Astrocyte (in vitro differentiated cells and primary cell): Measurements from ENCODE around the gene ACIN1. TPM values are rescaled to one million over a fixed set of nuclear protein-coding genes. Genes with fewer than 3 reads are reported as not detected.

Source experiments
- DNase-seq: peaks from one replicate; pipeline ENCODE4 v3.0.0-alpha.2; 2010; ENCODE audit warnings: low read depth
- FAIRE-seq: peaks from 2 replicates; lab custom pipeline; 2011; peaks lifted over from hg19 to GRCh38; lab: Jason Lieb, UNC
- H2AFZ ChIP-seq: 2 replicates; pipeline ENCODE4 v1.6.0; 2012; ENCODE audit warnings: low read depth, low read length, inconsistent platforms
- H3K27ac ChIP-seq: 2 replicates; pipeline ENCODE4 v1.5.1; 2011; ENCODE audit warnings: low read depth, low read length, inconsistent platforms
- H3K27me3 ChIP-seq: 2 replicates; pipeline ENCODE4 v1.6.0; 2011; ENCODE audit warnings: low read length, inconsistent platforms; ENCODE audit not compliant: insufficient read depth
- H3K36me3 ChIP-seq: 2 replicates; pipeline ENCODE4 v1.5.1; 2011; ENCODE audit warnings: low read length, inconsistent platforms; ENCODE audit not compliant: insufficient read depth
- H3K4me1 ChIP-seq: 2 replicates; pipeline ENCODE4 v1.5.1; 2011; ENCODE audit warnings: low read length, inconsistent platforms; ENCODE audit not compliant: insufficient read depth
- H3K4me2 ChIP-seq: 2 replicates; pipeline ENCODE4 v1.6.0; 2012; ENCODE audit warnings: low read length, inconsistent platforms
- H3K4me3 ChIP-seq: 2 replicates; pipeline ENCODE4 v1.5.1; 2011; ENCODE audit warnings: low read depth, mild to moderate bottlenecking, low read length, inconsistent platforms; ENCODE audit not compliant: insufficient read depth
- H3K79me2 ChIP-seq: 2 replicates; pipeline ENCODE4 v1.6.0; 2012; ENCODE audit warnings: mild to moderate bottlenecking, low read length, inconsistent platforms; ENCODE audit not compliant: insufficient read depth
- H3K9ac ChIP-seq: 2 replicates; pipeline ENCODE4 v1.6.0; 2012; ENCODE audit warnings: mild to moderate bottlenecking, low read length, inconsistent platforms
- H3K9me3 ChIP-seq: 2 replicates; pipeline ENCODE4 v1.5.1; 2012; ENCODE audit warnings: low read depth, mild to moderate bottlenecking, low read length, inconsistent platforms; ENCODE audit not compliant: insufficient read depth
- H4K20me1 ChIP-seq: 2 replicates; pipeline ENCODE4 v1.6.0; 2012; ENCODE audit warnings: low read length, inconsistent platforms; ENCODE audit not compliant: insufficient read depth
- H3K27ac Mint-ChIP-seq: one replicate; pipeline ENCODE4 v1.8.0; 2021; ENCODE audit warnings: mild to moderate bottlenecking, mixed read lengths; ENCODE audit not compliant: unreplicated experiment
- H3K27me3 Mint-ChIP-seq: one replicate; pipeline ENCODE4 v1.8.0; 2021; ENCODE audit warnings: low read depth, mixed read lengths; ENCODE audit not compliant: unreplicated experiment
- H3K36me3 Mint-ChIP-seq: one replicate; pipeline ENCODE4 v1.8.0; 2021; ENCODE audit warnings: low read depth, mixed read lengths; ENCODE audit not compliant: unreplicated experiment
- H3K4me1 Mint-ChIP-seq: one replicate; pipeline ENCODE4 v1.8.0; 2021; ENCODE audit warnings: low read depth, mixed read lengths; ENCODE audit not compliant: unreplicated experiment
- H3K4me3 Mint-ChIP-seq: one replicate; pipeline ENCODE4 v1.8.0; 2021; ENCODE audit warnings: mild to moderate bottlenecking, moderate library complexity, mixed read lengths; ENCODE audit not compliant: unreplicated experiment
- H3K9me3 Mint-ChIP-seq: one replicate; pipeline ENCODE4 v1.8.0; 2021; ENCODE audit warnings: mild to moderate bottlenecking, mixed read lengths; ENCODE audit not compliant: unreplicated experiment
- CTCF ChIP-seq: IDR thresholded peaks from 2 replicates; pipeline ENCODE4 v1.5.1; 2011; ENCODE audit warnings: low read depth, mild to moderate bottlenecking, inconsistent platforms, low read length, moderate library complexity; ENCODE audit not compliant: insufficient read depth
- EZH2 ChIP-seq: IDR thresholded peaks from 2 replicates; pipeline ENCODE4 v1.6.1; 2012; ENCODE audit warnings: mild to moderate bottlenecking, low read length, inconsistent platforms; ENCODE audit not compliant: insufficient read depth
- total RNA-seq: library from RNA; stranded (reverse); gene quantifications from 2 replicates; pipeline ENCODE4 v1.2.1, GENCODE V29; 2021

ACIN1 gene
- total RNA-seq, 1 donor from 2014 or later, result 208 TPM

- no peak for FAIRE-seq
Measured at GRCh38 chr14:23103581-23103980, 8.6 kb upstream of the ACIN1 start.

GRCh38 chr14:23102801-23103200 lies 7.9 kb upstream of the ACIN1 start:
- TF ChIP-seq EZH2 (no peak), CTCF (no peak)
- no peak overlapping the region for H3K27ac ChIP-seq
- Mint-ChIP-seq H3K9me3 (no peaks in the 10 kb centered on the region), H3K4me1 (peaks cover 4% of the 10 kb centered on the region), H3K27ac (no peak overlapping the region), H3K36me3 (peaks cover 16% of the 10 kb centered on the region), H3K27me3 (peaks cover 3% of the 10 kb centered on the region), H3K4me3 (no peak overlapping the region)
- H3K4me1 ChIP-seq, result no peaks in the 10 kb centered on the region
- H3K9me3 ChIP-seq, result no peaks in the 10 kb centered on the region
- peaks cover 16% of the 10 kb centered on the region for H3K79me2 ChIP-seq
- H3K9ac ChIP-seq, result no peak overlapping the region
- no peak for DNase-seq
- H3K36me3 ChIP-seq, result peaks cover 11% of the 10 kb centered on the region
- H2AFZ ChIP-seq, result no peak overlapping the region
- H3K4me2 ChIP-seq, result no peak overlapping the region
- H3K4me3 ChIP-seq, result no peak overlapping the region
- peaks cover 36% of the 10 kb centered on the region for H4K20me1 ChIP-seq
- no peak for FAIRE-seq
- no peaks in the 10 kb centered on the region for H3K27me3 ChIP-seq

More at GRCh38 chr14:23103581-23103980, 8.6 kb upstream of the ACIN1 start:
- peaks cover 10% of the 10 kb centered on the region for H3K36me3 Mint-ChIP-seq
- H3K27me3 Mint-ChIP-seq, result peaks cover 3% of the 10 kb centered on the region
- Histone ChIP-seq H3K9ac (no peak overlapping the region), H3K4me1 (no peaks in the 10 kb centered on the region), H3K4me3 (no peak overlapping the region), H2AFZ (no peak overlapping the region), H3K36me3 (peaks cover 4% of the 10 kb centered on the region), H4K20me1 (peaks cover 28% of the 10 kb centered on the region), H3K27me3 (no peaks in the 10 kb centered on the region), H3K9me3 (no peaks in the 10 kb centered on the region), H3K79me2 (peaks cover 8% of the 10 kb centered on the region), H3K27ac (no peak overlapping the region), H3K4me2 (no peak overlapping the region)
- no peaks in the 10 kb centered on the region for H3K4me1 Mint-ChIP-seq
- H3K4me3 Mint-ChIP-seq, result no peak overlapping the region
- no peak for DNase-seq
- no peak overlapping the region for H3K27ac Mint-ChIP-seq
- TF ChIP-seq EZH2, result no peak
- TF ChIP-seq CTCF, result no peak
- H3K9me3 Mint-ChIP-seq, result no peaks in the 10 kb centered on the region

GRCh38 chr14:23101986-23102625 lies 7.2 kb upstream of the ACIN1 start:
- no peaks in the 10 kb centered on the region for H3K27me3 ChIP-seq
- H3K27me3 Mint-ChIP-seq, result peaks cover 3% of the 10 kb centered on the region
- H3K27ac ChIP-seq, result no peak overlapping the region
- peaks cover 23% of the 10 kb centered on the region for H3K79me2 ChIP-seq
- H3K9me3 ChIP-seq, result no peaks in the 10 kb centered on the region
- peaks cover 22% of the 10 kb centered on the region for H3K36me3 Mint-ChIP-seq
- peaks cover 43% of the 10 kb centered on the region for H4K20me1 ChIP-seq
- DNase-seq, result no peak
- no peak overlapping the region for H3K4me2 ChIP-seq
- no peak overlapping the region for H3K4me3 Mint-ChIP-seq
- peaks cover under 1% of the 10 kb centered on the region for H3K4me1 ChIP-seq
- peaks cover 11% of the 10 kb centered on the region for H3K4me1 Mint-ChIP-seq
- H3K27ac Mint-ChIP-seq, result no peak overlapping the region
- H3K4me3 ChIP-seq, result no peak overlapping the region
- H2AFZ ChIP-seq, result no peak overlapping the region
- no peak for FAIRE-seq
- TF ChIP-seq CTCF (no peak), EZH2 (no peak)
- peaks cover 12% of the 10 kb centered on the region for H3K36me3 ChIP-seq
- no peak overlapping the region for H3K9ac ChIP-seq
- H3K9me3 Mint-ChIP-seq, result no peaks in the 10 kb centered on the region
